HepG2 (cell line): ENCODE results near the gene TSPYL2. TPM values are rescaled to one million over a fixed set of nuclear protein-coding genes. Genes with fewer than 3 reads are reported as not detected.

ENCODE experiments used
- ARID4A ChIP-seq: sonication (generic); formaldehyde crosslinking; IDR thresholded peaks from 2 replicates; pipeline ENCODE4 v1.5.0; 2020; ENCODE audit warnings: mild to moderate bottlenecking, missing genetic modification reagents, borderline replicate concordance
- BCLAF1 ChIP-seq: fragments of 450-650 bp; IDR thresholded peaks from 2 replicates; pipeline ENCODE4 v1.6.1; 2017; ENCODE audit warnings: mild to moderate bottlenecking
- E2F2 ChIP-seq: sonication (generic); formaldehyde crosslinking; IDR thresholded peaks from 2 replicates; pipeline ENCODE4 v1.4.0; 2020; ENCODE audit warnings: missing genetic modification reagents, borderline replicate concordance
- KDM2A ChIP-seq: sonication (generic); formaldehyde crosslinking; IDR thresholded peaks from 2 replicates; pipeline ENCODE4 v1.4.0; 2020; ENCODE audit warnings: low read depth, missing genetic modification reagents, borderline replicate concordance
- NFKB2 ChIP-seq: sonication (generic); formaldehyde crosslinking; IDR thresholded peaks from 2 replicates; pipeline ENCODE4 v1.4.0; 2020; ENCODE audit warnings: missing genetic modification reagents, borderline replicate concordance
- SALL1 ChIP-seq: sonication (generic); formaldehyde crosslinking; IDR thresholded peaks from 2 replicates; pipeline ENCODE4 v1.8.0; 2022; ENCODE audit warnings: mild to moderate bottlenecking, missing genetic modification reagents
- polyA plus RNA-seq, 8 experiments: library from polyadenylated mRNA; depleted of rRNA in 3 of 8; stranded (reverse) in 7 of 8; unstranded in 1 of 8; fragments of >200 nt; fragmentation: Illumina TruSeq in 4 of 8; extraction: Trizol in 4 of 8; gene quantifications; 2 replicates each; pipeline versions ENCODE4 v1.2.1 to v1.2.3, GENCODE V29; 2011 to 2016; ENCODE audit warnings: low read depth in 4 of 8, missing spikeins in 1 of 8, mixed read lengths in 1 of 8; ENCODE audit not compliant: insufficient read depth in 1 of 8
- total RNA-seq, 5 experiments: library from RNA; depleted of rRNA; stranded (reverse); fragments of >200 nt; fragmentation: Illumina TruSeq; extraction: Trizol; gene quantifications; 2 replicates each; pipeline ENCODE4 v1.2.3, GENCODE V29; 2016; ENCODE audit warnings: low read depth in 1 of 5
- TF ChIP-seq, protein P1 (sequence below), 2 experiments: fragments of 450-650 bp in 1 of 2; sonication (generic) in 1 of 2; formaldehyde crosslinking in 1 of 2; IDR thresholded peaks; 2 replicates each; pipeline versions ENCODE4 v1.6.1 to v1.8.0; 2016 to 2022; ENCODE audit warnings: antibody characterized with exemption in 1 of 2, mild to moderate bottlenecking in 1 of 2, missing genetic modification reagents in 1 of 2

Gene TSPYL2
- total and polyA plus RNA-seq, 2 of the 13 experiments (the other 11 are each of a cell fraction or from before 2014, with no cell fraction given), result 10.1 to 15.5 TPM

- peak; percentile 55; the same call in 1 of the 2 replicates for TF ChIP-seq KDM2A (CRISPR knock-in tag)
- TF ChIP-seq, protein P1, sequence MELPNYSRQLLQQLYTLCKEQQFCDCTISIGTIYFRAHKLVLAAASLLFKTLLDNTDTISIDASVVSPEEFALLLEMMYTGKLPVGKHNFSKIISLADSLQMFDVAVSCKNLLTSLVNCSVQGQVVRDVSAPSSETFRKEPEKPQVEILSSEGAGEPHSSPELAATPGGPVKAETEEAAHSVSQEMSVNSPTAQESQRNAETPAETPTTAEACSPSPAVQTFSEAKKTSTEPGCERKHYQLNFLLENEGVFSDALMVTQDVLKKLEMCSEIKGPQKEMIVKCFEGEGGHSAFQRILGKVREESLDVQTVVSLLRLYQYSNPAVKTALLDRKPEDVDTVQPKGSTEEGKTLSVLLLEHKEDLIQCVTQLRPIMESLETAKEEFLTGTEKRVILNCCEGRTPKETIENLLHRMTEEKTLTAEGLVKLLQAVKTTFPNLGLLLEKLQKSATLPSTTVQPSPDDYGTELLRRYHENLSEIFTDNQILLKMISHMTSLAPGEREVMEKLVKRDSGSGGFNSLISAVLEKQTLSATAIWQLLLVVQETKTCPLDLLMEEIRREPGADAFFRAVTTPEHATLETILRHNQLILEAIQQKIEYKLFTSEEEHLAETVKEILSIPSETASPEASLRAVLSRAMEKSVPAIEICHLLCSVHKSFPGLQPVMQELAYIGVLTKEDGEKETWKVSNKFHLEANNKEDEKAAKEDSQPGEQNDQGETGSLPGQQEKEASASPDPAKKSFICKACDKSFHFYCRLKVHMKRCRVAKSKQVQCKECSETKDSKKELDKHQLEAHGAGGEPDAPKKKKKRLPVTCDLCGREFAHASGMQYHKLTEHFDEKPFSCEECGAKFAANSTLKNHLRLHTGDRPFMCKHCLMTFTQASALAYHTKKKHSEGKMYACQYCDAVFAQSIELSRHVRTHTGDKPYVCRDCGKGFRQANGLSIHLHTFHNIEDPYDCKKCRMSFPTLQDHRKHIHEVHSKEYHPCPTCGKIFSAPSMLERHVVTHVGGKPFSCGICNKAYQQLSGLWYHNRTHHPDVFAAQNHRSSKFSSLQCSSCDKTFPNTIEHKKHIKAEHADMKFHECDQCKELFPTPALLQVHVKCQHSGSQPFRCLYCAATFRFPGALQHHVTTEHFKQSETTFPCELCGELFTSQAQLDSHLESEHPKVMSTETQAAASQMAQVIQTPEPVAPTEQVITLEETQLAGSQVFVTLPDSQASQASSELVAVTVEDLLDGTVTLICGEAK (IDR thresholded peaks at IDR 0.05), result no peak
- TF ChIP-seq, protein P1 (CRISPR knock-in tag; IDR thresholded peaks at IDR 0.05), result no peak
- TF ChIP-seq BCLAF1, result no peak
- peak; percentile 52; the same call in 1 of the 2 replicates for TF ChIP-seq ARID4A
- no peak for TF ChIP-seq E2F2 (CRISPR knock-in tag)
- no peak for TF ChIP-seq SALL1 (CRISPR knock-in tag)
- no peak for TF ChIP-seq NFKB2 (CRISPR knock-in tag)
Observed at GRCh38 chrX:53093748-53094581, 11.8 kb downstream of the TSPYL2 start, which contains the start of gene KANTR (continued).
